Stimulated activated naive CD4-positive, alpha-beta T cell treated with Interleukin-2 at 50 U/mL for 16 hours (primary cell): ENCODE results near the gene USP11.

Source experiments
- DNase-seq: peaks from one replicate; lab custom pipeline; 2025; lab: John Stamatoyannopoulos, UW

USP11 gene

GRCh38 chrX:47232803-47233332, at the start of gene USP11:
Gene USP11 (plus strand): TSS chrX:47233009. CDS start chrX:47233044, 35 bp downstream.
- DNase-seq, result peak; percentile 35

- DNase-seq, result no peak
Observed at GRCh38 chrX:47184486-47184885, 48.3 kb upstream of the USP11 start.

GRCh38 chrX:47185241-47185640, 47.6 kb upstream of the USP11 start:
- no peak for DNase-seq

DNA sequence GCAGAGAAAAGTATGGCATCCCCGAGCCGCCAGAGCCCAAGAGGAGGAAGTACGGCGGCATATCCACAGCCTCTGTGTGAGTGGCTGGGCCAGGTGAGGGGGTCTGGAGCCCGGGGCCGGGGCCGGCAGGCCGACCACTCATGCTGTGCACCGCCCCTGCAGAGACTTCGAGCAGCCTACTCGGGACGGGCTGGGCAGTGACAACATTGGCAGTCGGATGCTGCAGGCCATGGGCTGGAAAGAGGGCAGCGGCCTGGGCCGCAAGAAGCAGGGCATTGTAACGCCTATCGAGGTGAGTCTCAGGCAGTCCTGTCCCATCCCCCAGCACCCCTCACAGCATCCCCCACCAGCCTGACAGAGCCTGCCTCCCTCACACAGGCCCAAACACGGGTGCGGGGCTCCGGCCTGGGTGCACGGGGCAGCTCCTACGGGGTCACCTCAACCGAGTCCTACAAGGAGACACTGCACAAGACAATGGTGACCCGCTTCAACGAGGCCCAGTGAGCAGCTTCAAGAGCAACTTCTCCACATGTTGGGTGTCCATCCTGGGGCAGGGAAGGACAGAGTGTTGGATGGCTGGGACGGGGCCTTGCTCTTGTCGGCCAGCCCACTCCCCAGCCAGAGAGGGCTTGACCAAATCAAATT, 46.6 kb upstream of the USP11 start:
- DNase-seq, result no peak

DNA sequence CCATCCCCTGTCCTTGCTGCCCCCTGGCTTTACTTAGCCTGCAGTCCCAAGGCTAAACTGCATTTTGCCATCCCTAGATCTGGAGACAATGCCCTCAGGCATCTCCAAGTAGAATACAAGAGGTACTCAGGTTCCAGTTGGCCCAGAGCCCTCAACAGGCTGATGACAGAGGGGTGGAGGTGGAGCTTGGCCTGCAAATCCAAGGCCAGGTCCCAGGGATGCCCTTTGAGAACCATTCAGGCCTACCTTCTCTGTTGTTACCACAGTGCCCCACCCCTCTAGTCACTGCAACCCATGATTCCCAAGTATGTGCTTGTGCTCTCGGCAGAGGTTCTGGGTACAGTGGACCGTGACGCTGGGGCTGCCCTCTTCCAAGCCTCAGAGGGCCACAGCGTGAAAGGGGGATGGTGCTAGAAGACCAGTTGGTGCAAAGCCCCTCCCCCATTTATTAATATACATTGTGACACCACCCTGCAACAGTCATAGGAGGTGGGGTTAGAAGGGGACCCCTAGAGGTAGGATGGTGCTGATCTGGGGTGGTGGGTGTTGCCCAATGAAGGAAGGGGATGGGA, 45.6 kb upstream of the USP11 start:
- no peak for DNase-seq

- DNase-seq, result no peak
Observed at GRCh38 chrX:47189906-47190305, 42.9 kb upstream of the USP11 start.

DNA sequence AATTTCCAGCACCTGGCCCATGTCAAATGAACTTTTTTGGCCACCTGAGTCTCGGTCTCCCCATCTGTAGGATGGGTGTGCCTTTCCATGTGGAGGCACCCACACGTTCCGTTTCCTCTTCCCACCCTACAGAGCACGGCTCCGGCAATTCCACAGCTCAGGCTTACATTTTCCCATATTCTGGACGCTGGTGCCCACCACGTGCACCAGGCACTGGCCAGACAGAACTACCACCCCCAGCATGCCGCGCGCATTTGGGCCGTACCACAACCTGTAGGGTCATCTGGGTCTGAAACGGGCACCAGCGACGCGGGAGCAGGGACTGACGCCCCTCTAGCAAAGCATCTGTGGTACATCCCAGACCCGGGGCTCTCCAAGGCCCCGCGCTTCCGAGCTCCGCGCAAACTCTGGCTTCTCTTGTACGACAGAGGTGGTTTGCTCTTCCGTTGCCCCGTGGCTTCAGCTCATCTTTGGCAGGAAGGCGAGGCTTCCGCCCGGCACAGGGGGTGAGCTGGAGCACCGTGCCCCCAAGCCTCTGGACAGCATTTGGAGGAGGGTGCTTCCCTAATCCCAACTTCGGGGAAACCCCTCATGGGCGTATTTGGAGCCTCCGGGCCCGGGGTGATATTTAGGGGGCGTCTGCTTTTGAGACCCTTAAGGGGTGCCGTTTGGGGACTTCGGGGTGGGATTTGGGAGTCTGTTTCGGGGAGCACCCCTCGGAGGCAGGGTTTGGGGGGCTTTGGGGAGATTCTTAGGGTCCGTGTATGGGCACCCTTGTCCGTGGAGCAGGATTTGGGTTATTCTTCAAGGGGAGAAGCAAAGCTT, 42.2 kb upstream of the USP11 start:
- peak; percentile 80 for DNase-seq

GRCh38 chrX:47191331-47191730, 41.5 kb upstream of the USP11 start:
- DNase-seq, result peak; percentile 60

DNA sequence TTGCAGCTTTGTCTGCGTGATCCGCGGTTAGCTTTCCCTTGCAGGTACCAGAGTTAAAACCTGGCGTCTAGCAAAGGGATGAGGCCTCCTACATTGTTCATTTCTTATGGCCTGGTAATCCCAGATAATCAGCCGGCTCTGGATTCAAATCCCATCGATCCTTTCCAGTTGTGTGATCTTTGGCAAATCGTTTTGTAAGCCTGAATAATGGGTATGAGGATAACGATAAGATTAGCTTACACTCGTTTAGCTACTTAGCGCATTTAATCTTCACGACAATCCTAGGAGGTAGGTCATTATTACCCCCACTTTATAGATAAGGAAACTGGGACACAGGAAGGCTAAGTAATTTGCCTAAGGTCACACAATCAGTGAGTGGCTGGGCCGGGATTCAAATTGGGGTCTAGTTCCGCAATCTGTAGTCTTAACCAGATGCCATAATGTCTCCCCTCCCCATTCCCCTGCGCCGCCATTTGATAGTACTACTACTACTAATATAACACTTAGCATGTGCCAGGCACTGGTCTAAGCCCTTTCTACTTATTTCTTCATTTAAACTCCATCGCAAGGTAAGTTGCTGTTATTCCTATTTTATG, 40.9 kb upstream of the USP11 start:
- no peak for DNase-seq

- DNase-seq, result peak; percentile 89
Observed at GRCh38 chrX:47193475-47194193, 39.2 kb upstream of the USP11 start, which contains the start of gene UBA1. Gene UBA1 (plus strand): TSS chrX:47193829. CDS start chrX:47198803, 4,974 bp downstream.

DNA sequence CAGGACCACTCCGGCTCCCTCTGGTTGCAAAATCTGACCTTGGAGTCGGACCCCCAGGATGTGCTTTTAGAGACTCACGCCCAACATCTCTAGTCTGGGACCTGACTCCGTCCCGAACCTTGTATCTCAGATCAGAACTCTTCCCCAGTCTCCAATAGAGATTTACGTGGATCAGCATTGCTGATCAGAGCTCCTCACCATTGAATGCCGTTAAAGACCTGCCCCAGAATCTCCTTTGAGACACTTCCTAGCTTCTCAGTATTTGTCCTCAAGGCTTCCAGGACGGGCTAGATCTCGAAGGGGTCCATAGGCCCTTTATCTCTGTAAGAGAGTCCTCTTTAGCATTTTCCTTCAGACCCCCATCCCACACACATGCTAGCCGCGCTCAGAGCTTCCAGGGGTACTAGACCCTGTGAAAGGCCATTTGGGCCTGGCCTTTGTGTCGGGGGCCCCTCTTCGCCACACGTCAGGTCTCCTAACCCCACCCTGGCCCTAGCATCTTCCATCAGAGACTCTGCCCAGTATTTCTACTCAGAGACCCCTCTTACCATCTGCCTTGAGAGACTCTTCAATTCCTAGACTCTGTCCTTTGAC, 38.5 kb upstream of the USP11 start:
- no peak for DNase-seq

GRCh38 chrX:47196098-47196497, 36.7 kb upstream of the USP11 start:
- no peak for DNase-seq

DNA sequence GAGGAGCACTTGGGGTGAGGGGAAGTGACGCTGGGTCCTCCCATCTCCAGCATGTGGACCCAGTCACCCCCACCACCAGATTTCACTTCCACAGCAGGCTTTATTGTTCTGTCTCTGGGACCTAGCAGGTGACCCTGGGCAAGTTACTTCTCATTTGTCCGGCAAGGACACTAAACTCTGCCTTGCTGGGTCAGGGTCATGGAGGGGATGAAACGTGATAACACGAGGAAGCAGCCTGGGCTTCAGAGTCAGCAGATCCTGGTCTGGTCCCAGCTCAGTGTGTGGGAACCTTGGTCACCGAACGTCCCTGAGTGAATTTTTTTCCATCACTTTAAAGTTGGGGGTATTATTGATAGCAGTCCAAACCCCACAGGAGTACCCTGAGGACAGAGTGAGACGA, 35.3 kb upstream of the USP11 start:
- no peak for DNase-seq

DNA sequence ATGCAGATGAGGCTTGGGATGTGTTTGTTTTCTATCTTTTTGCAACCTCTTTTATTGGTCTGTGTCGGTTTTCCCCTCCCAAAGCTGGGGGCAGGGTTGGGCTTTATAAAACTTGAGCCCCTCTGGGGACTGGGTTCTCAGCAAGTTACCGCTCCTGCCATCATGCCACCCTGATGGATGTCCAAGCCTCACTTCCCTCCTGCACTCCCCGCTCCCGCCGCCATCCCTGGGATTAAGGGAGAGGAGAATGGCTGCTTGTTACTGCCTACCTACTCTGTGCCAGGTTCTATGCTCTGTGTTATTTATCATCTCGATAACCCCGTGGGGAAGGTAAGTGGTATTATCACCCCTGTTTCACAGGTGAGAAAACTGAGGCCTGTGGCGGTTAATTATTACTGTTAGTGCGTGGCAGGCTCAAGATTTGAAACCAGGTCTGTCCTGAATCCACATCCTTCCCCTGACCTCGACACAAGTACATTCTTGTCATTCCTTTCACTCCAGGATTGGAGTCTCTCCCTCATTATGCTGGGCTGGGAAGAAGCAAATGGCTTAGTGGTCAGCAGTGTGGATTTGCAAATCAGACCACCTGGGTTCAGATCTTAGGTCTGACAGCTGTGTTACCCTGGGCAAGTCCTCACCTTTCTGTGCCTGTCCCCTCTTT, 34.7 kb upstream of the USP11 start:
- no peak for DNase-seq

GRCh38 chrX:47198687-47199080, 34.1 kb upstream of the USP11 start:
- DNase-seq, result no peak

GRCh38 chrX:47199286-47199685, 33.5 kb upstream of the USP11 start:
- no peak for DNase-seq

DNA sequence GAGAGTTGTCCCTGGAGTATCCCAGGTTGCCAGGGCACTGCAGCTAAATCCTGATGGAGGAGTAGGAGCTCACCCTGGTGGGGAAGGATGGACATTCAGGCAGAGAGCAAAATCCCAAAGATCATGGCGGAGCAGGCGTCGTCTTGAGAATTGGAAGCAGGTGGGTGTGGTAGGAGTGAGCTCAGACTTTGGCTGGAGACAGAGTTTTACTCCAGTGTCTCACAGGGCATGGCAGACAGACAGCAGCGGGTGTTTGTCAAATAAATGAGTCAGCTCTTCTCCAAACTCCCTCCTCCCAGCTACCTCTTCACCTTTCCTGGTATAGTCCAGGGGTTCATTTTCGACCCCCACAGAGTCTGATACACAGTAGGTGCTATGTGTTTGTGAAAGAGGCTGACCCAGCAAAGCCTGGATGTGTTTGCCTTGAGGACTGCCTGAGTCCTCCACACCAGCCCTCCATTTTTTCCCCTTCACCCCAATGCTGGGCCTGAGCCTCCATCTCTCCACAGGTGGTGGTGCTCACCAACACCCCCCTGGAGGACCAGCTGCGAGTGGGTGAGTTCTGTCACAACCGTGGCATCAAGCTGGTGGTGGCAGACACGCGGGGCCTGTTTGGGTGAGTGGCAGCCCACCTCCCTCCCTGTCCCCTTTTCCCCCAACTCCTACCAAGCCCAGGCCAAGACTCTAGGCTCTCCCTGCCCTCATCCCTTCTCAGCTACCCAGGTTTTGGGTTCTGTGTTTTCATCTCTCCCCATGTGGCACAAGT, 32.2 kb upstream of the USP11 start:
- DNase-seq, result no peak

DNA sequence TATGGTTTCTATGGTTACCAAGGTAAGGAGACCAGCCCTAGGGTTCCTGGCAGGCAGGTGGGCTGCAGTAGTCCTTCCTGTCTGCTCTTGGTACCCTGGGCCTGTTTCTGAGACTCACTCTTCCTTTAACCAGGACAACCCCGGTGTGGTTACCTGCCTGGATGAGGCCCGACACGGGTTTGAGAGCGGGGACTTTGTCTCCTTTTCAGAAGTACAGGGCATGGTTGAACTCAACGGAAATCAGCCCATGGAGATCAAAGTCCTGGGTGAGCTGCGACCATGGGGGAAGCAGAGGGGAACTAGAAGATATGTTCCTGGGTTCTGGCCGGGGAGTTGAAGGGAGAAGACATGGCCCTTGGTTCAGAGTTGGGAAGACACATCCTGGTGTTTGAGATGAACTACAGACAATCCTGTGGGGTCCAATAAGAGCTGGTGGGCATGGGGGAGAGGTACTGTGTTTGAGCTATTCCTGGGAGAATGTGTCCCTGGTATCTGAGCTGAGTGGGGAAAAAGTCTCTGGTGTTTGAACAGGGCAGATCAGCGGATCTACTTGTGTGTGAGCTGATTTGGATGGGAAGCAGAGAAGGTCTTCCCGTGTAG, 31.4 kb upstream of the USP11 start:
- DNase-seq, result no peak

- no peak for DNase-seq
Observed at GRCh38 chrX:47202316-47202715, 30.5 kb upstream of the USP11 start.

- DNase-seq, result no peak
Observed at GRCh38 chrX:47202877-47203276, 29.9 kb upstream of the USP11 start.
